Measurements from ENCODE around the gene LGALS7. TPM values are rescaled to one million over a fixed set of nuclear protein-coding genes. Genes with fewer than 3 reads are reported as not detected.

LGALS7 gene
- polyA plus RNA-seq, 1 of the 3 experiments (the other 2 are of a cell fraction) = not detected

GRCh38 chr19:38742296-38742695 is 31.0 kb downstream of the LGALS7 start:
- Histone ChIP-seq H2AFZ (ENCODE audit: low read depth) (no peak overlapping the region), H3K4me2 (no peak overlapping the region), H3K9me2 (no peaks in the 10 kb centered on the region), H3K27ac (ENCODE audit: low read depth in 2 of 2, low read length in 1 of 2) (no peak overlapping the region), H3K4me1 (ENCODE audit: control insufficient read depth in 1 of 2, insufficient read depth in 2 of 2, low read depth in 1 of 2, low read length in 1 of 2) (no peaks in the 10 kb centered on the region), H3K36me3 (replicated peaks in 1 of 2; ENCODE audit: control insufficient read depth in 1 of 2, insufficient read depth in 2 of 2, low read length in 1 of 2) (no peaks in the 10 kb centered on the region), H3F3A (replicated peaks; ENCODE audit: insufficient read depth) (no peaks in the 10 kb centered on the region), H3K4me3 (ENCODE audit: low read depth in 2 of 2, low read length in 1 of 2) (no peak overlapping the region), H3K79me2 (ENCODE audit: insufficient read depth) (no peaks in the 10 kb centered on the region), H3K9me3 (no peaks in the 10 kb centered on the region), H4K20me1 (ENCODE audit: insufficient read depth) (no peaks in the 10 kb centered on the region), H3K9ac (no peak overlapping the region), H3K27me3 (ENCODE audit: insufficient read depth) (no peaks in the 10 kb centered on the region)
- DNase-seq = no peak
- POLR2A ChIA-PET = no interaction called here
- WGBS (ENCODE audit: low lambda C conversion rate) = 93% methylated on average over 8 of the region's 9 CpGs
- CTCF ChIA-PET = interaction anchor here (0.7 to 1.2 kb wide), 2 partner anchors 9 to 106 kb away, joined by 3 read pairs; no protein-coding TSS in a partner anchor
- TF ChIP-seq TCF12 (IDR thresholded peaks at IDR 0.05) (no peak), FOXJ3 (CRISPR knock-in tag; IDR thresholded peaks at IDR 0.05) (no peak), JUND (IDR thresholded peaks at IDR 0.05) (no peak), GATA2 (CRISPR knock-in tag; IDR thresholded peaks at IDR 0.05) (no peak), RXRA (IDR thresholded peaks at IDR 0.05; ENCODE audit: borderline replicate concordance, low read depth) (no peak), CHD2 (IDR thresholded peaks at IDR 0.05; ENCODE audit: low read length, partially characterized antibody) (no peak), ELF1 (IDR thresholded peaks at IDR 0.05) (no peak), FOSL2 (IDR thresholded peaks at IDR 0.05; ENCODE audit: borderline replicate concordance, low read depth) (no peak), EZH2phosphoT487 (IDR thresholded peaks at IDR 0.05; ENCODE audit: borderline replicate concordance, low read depth) (no peak), USF1 (IDR thresholded peaks at IDR 0.05; ENCODE audit: borderline replicate concordance, low read depth) (no peak), NFIC (IDR thresholded peaks at IDR 0.05; ENCODE audit: borderline replicate concordance) (no peak), POLR2AphosphoS5 (IDR thresholded peaks at IDR 0.05; ENCODE audit: low read depth, low read length) (no peak)
- TF ChIP-seq, protein P1, sequence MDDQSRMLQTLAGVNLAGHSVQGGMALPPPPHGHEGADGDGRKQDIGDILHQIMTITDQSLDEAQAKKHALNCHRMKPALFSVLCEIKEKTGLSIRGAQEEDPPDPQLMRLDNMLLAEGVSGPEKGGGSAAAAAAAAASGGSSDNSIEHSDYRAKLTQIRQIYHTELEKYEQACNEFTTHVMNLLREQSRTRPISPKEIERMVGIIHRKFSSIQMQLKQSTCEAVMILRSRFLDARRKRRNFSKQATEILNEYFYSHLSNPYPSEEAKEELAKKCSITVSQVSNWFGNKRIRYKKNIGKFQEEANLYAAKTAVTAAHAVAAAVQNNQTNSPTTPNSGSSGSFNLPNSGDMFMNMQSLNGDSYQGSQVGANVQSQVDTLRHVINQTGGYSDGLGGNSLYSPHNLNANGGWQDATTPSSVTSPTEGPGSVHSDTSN (IDR thresholded peaks at IDR 0.05) = no peak
- TF ChIP-seq, protein P2, sequence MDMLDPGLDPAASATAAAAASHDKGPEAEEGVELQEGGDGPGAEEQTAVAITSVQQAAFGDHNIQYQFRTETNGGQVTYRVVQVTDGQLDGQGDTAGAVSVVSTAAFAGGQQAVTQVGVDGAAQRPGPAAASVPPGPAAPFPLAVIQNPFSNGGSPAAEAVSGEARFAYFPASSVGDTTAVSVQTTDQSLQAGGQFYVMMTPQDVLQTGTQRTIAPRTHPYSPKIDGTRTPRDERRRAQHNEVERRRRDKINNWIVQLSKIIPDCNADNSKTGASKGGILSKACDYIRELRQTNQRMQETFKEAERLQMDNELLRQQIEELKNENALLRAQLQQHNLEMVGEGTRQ (IDR thresholded peaks at IDR 0.05; ENCODE audit: borderline replicate concordance, low read depth, low read length) = no peak
- TF ChIP-seq, protein P3, sequence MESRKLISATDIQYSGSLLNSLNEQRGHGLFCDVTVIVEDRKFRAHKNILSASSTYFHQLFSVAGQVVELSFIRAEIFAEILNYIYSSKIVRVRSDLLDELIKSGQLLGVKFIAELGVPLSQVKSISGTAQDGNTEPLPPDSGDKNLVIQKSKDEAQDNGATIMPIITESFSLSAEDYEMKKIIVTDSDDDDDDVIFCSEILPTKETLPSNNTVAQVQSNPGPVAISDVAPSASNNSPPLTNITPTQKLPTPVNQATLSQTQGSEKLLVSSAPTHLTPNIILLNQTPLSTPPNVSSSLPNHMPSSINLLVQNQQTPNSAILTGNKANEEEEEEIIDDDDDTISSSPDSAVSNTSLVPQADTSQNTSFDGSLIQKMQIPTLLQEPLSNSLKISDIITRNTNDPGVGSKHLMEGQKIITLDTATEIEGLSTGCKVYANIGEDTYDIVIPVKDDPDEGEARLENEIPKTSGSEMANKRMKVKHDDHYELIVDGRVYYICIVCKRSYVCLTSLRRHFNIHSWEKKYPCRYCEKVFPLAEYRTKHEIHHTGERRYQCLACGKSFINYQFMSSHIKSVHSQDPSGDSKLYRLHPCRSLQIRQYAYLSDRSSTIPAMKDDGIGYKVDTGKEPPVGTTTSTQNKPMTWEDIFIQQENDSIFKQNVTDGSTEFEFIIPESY (IDR thresholded peaks at IDR 0.05; ENCODE audit: borderline replicate concordance, low read depth) = no peak
- TF ChIP-seq, protein P4, sequence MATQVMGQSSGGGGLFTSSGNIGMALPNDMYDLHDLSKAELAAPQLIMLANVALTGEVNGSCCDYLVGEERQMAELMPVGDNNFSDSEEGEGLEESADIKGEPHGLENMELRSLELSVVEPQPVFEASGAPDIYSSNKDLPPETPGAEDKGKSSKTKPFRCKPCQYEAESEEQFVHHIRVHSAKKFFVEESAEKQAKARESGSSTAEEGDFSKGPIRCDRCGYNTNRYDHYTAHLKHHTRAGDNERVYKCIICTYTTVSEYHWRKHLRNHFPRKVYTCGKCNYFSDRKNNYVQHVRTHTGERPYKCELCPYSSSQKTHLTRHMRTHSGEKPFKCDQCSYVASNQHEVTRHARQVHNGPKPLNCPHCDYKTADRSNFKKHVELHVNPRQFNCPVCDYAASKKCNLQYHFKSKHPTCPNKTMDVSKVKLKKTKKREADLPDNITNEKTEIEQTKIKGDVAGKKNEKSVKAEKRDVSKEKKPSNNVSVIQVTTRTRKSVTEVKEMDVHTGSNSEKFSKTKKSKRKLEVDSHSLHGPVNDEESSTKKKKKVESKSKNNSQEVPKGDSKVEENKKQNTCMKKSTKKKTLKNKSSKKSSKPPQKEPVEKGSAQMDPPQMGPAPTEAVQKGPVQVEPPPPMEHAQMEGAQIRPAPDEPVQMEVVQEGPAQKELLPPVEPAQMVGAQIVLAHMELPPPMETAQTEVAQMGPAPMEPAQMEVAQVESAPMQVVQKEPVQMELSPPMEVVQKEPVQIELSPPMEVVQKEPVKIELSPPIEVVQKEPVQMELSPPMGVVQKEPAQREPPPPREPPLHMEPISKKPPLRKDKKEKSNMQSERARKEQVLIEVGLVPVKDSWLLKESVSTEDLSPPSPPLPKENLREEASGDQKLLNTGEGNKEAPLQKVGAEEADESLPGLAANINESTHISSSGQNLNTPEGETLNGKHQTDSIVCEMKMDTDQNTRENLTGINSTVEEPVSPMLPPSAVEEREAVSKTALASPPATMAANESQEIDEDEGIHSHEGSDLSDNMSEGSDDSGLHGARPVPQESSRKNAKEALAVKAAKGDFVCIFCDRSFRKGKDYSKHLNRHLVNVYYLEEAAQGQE (IDR thresholded peaks at IDR 0.05; ENCODE audit: low read depth, low read length) = no peak

Data from SK-N-SH (cell line).